GM12878 (cell line): ENCODE results near the gene SGPP2. TPM values are rescaled to one million over a fixed set of nuclear protein-coding genes. Genes with fewer than 3 reads are reported as not detected.

Source experiments
- ATAC-seq: fragments of 200-7000 bp; cut with Tn5 transposase; 3 replicates; pipeline ENCODE4 v1.9.1; 2020; ENCODE audit warnings: mild to moderate bottlenecking, moderate library complexity
- BruUV-seq: library from RNA; stranded (reverse); fragments of 400-500 nt; replicated peaks from 2 replicates; lab custom pipeline; 2021; lab: Mats Ljungman, UMichigan
- CTCF ChIA-PET: fragments of 300-600 bp; sonication (Branson Sonifier 250); formaldehyde crosslinking; extraction: SDS; loops from one replicate; lab custom pipeline; 2021; ENCODE audit warnings: inconsistent platforms; lab: Yijun Ruan, JAX
- POLR2A ChIA-PET: fragments of 350-600 bp; formaldehyde crosslinking; extraction: SDS; loops from one replicate; lab custom pipeline; 2021; ENCODE audit warnings: inconsistent platforms; lab: Charles Lee
- RAD21 ChIA-PET: fragments of 300-600 bp; sonication (Branson Sonifier 250); formaldehyde crosslinking; loops from one replicate; lab custom pipeline; 2023; ENCODE audit warnings: antibody characterized with exemption; ENCODE audit not compliant: unreplicated experiment; lab: Charles Lee
- SMC1A ChIA-PET: fragments of 300-600 bp; sonication (Branson Sonifier 250); formaldehyde crosslinking; loops from one replicate; lab custom pipeline; 2023; ENCODE audit not compliant: unreplicated experiment, uncharacterized antibody; lab: Charles Lee
- DNase-seq: peaks from one replicate; pipeline ENCODE4 v3.0.0-alpha.2; 2011; ENCODE audit warnings: low read depth, low spot score
- FAIRE-seq: peaks from 3 replicates; lab custom pipeline; 2011; peaks lifted over from hg19 to GRCh38; lab: Jason Lieb, UNC
- H2AFZ ChIP-seq: 2 replicates; pipeline ENCODE4 v1.6.0; 2011; ENCODE audit warnings: low read depth, low read length, control low read depth; ENCODE audit not compliant: control insufficient read depth
- H3K27ac ChIP-seq: 2 replicates; pipeline ENCODE4 v1.5.1; 2011; ENCODE audit warnings: control low read depth; ENCODE audit not compliant: control insufficient read depth, insufficient read depth
- H3K27me3 ChIP-seq, 2 experiments: replicated peaks in 1 of 2; 2 replicates each; pipeline versions ENCODE4 v1.6.0 to v1.6.1; 2011; ENCODE audit warnings: low read length in 1 of 2; ENCODE audit not compliant: control insufficient read depth in 2 of 2, insufficient read depth in 2 of 2
- H3K36me3 ChIP-seq, 2 experiments: 2 replicates each; pipeline ENCODE4 v1.5.1; 2011; ENCODE audit warnings: low read length in 1 of 2; ENCODE audit not compliant: control insufficient read depth in 2 of 2, insufficient read depth in 2 of 2
- H3K4me1 ChIP-seq: 2 replicates; pipeline ENCODE4 v1.6.1; 2011; ENCODE audit warnings: mild to moderate bottlenecking, low read length, moderate library complexity, mixed read lengths; ENCODE audit not compliant: control insufficient read depth, insufficient read depth
- H3K4me2 ChIP-seq: 2 replicates; pipeline ENCODE4 v1.6.0; 2011; ENCODE audit warnings: control low read depth; ENCODE audit not compliant: control insufficient read depth, insufficient read depth
- H3K4me3 ChIP-seq: fragments of 200-600 bp; sonication (generic); 2 replicates; pipeline ENCODE4 v1.5.1; 2016
- H3K79me2 ChIP-seq: 2 replicates; pipeline ENCODE4 v1.6.0; 2011; ENCODE audit warnings: low read length; ENCODE audit not compliant: control insufficient read depth, insufficient read depth
- H3K9ac ChIP-seq: 2 replicates; pipeline ENCODE4 v1.8.0; 2011; ENCODE audit warnings: low read length, control low read depth, mixed read lengths; ENCODE audit not compliant: control insufficient read depth, insufficient read depth
- H3K9me3 ChIP-seq: replicated peaks from 3 replicates; pipeline ENCODE4 v1.5.1; 2011; ENCODE audit warnings: mild to moderate bottlenecking, low read length; ENCODE audit not compliant: control insufficient read depth, insufficient read depth
- H4K20me1 ChIP-seq: 2 replicates; pipeline ENCODE4 v1.6.0; 2011; ENCODE audit not compliant: control insufficient read depth, insufficient read depth
- BCLAF1 ChIP-seq: fragments of 450-650 bp; IDR thresholded peaks from 2 replicates; pipeline ENCODE4 v1.6.1; 2017; ENCODE audit warnings: antibody characterized with exemption, mild to moderate bottlenecking, moderate library complexity
- BRCA1 ChIP-seq: IDR thresholded peaks from 2 replicates; pipeline ENCODE4 v1.6.1; 2011; ENCODE audit warnings: low read depth, low read length, improper control_type of control experiment
- CEBPZ ChIP-seq: fragments of 150-350 bp; IDR thresholded peaks from 2 replicates; pipeline ENCODE4 v1.6.1; 2016; ENCODE audit warnings: low read depth, low read length
- GABPA ChIP-seq: IDR thresholded peaks from 2 replicates; pipeline ENCODE4 v1.6.1; 2014; ENCODE audit warnings: antibody characterized with exemption, low read depth, mild to moderate bottlenecking, inconsistent platforms
- SKIL ChIP-seq: fragments of 450-650 bp; IDR thresholded peaks from 2 replicates; pipeline ENCODE4 v1.6.1; 2017; ENCODE audit warnings: mild to moderate bottlenecking, low read depth, inconsistent platforms; ENCODE audit not compliant: poor library complexity, severe bottlenecking
- SMC3 ChIP-seq: IDR thresholded peaks from 2 replicates; pipeline ENCODE4 v1.6.1; 2011; ENCODE audit warnings: low read length, improper control_type of control experiment, borderline replicate concordance
- STAT3 ChIP-seq: IDR thresholded peaks from 2 replicates; pipeline ENCODE4 v1.6.1; 2011; ENCODE audit warnings: low read depth, low read length, improper control_type of control experiment
- ZNF217 ChIP-seq: fragments of 450-650 bp; IDR thresholded peaks from 2 replicates; pipeline ENCODE4 v1.6.1; 2017; ENCODE audit warnings: antibody characterized with exemption, mild to moderate bottlenecking
- ZNF622 ChIP-seq: fragments of 450-650 bp; IDR thresholded peaks from 2 replicates; pipeline ENCODE4 v1.6.1; 2017; ENCODE audit warnings: mild to moderate bottlenecking, inconsistent platforms
- WGBS: methylation state at CpG from one replicate; pipeline ENCODE4 v1.1.6; 2016; ENCODE audit warnings: low lambda C conversion rate; ENCODE audit not compliant: insufficient replicate concordance, insufficient coverage; ENCODE audit errors: missing lambda C conversion rate; 5-methylcytosine and 5-hydroxymethylcytosine counted together
- in situ Hi-C: fragments of 300-500 bp; cut with MboI; formaldehyde crosslinking; loops from 9 replicates; pipeline ENCODE4 v1.14.3; 2018; ENCODE audit warnings: mixed read lengths
- intact Hi-C: fragments of 100-400 bp; cut with micrococcal nuclease; formaldehyde crosslinking; loops from one replicate; pipeline ENCODE4 v1.14.2; 2022; ENCODE audit not compliant: unreplicated experiment
- polyA plus RNA-seq, 11 experiments: library from polyadenylated mRNA; depleted of rRNA in 4 of 11; unstranded in 6 of 11; stranded (reverse) in 5 of 11; fragments of >200 nt; fragmentation: Nextera tagmentation in 4 of 11; fragmentation: Illumina TruSeq in 1 of 11; extraction: Ambion mirVana in 4 of 11; extraction: Trizol in 1 of 11; gene quantifications; 1 replicate in 1 of 11; 2 replicates in 10 of 11; pipeline versions ENCODE4 v1.2.1 to v1.2.3, GENCODE V29; 2011 to 2016; ENCODE audit warnings: inconsistent platforms in 2 of 11, missing spikeins in 2 of 11, low read depth in 1 of 11
- total RNA-seq, 4 experiments: library from RNA; depleted of rRNA in 3 of 4; stranded (reverse); fragments of >200 nt in 3 of 4; fragmentation: Illumina TruSeq in 1 of 4; extraction: Trizol in 1 of 4; gene quantifications; 2 replicates each; pipeline versions ENCODE4 v1.2.1 to v1.2.3, GENCODE V29; 2013 to 2021

SGPP2 gene
- total and polyA plus RNA-seq, 10 of the 15 experiments (the other 5 are each of a cell fraction or from before 2014, with no cell fraction given): 3.5 to 84.9 (median 13.1) TPM

GRCh38 chr2:222381566-222381965, 42.8 kb upstream of the SGPP2 start (continued):
- TF ChIP-seq SKIL: no peak
- TF ChIP-seq, all 136 proteins: peak for 0

- no peak overlapping the region for H2AFZ ChIP-seq
- no TSS peak for BruUV-seq
- no peak overlapping the region for H3K4me2 ChIP-seq
- no peaks in the 10 kb centered on the region for H3K27me3 ChIP-seq
- DNase-seq (no peak), FAIRE-seq (no peak), ATAC-seq (no peak)
- SMC1A ChIA-PET: no interaction called here
- no peaks in the 10 kb centered on the region for H3K79me2 ChIP-seq
- no peaks in the 10 kb centered on the region for H3K36me3 ChIP-seq
- H3K9ac ChIP-seq: no peak overlapping the region
- in situ Hi-C loops (no loop called here), intact Hi-C loops (no loop called here)
- POLR2A ChIA-PET: no interaction called here
- CTCF ChIA-PET: no interaction called here
- no peaks in the 10 kb centered on the region for H4K20me1 ChIP-seq
- H3K9me3 ChIP-seq: no peaks in the 10 kb centered on the region
- no peaks in the 10 kb centered on the region for H3K4me1 ChIP-seq
- no peak overlapping the region for H3K4me3 ChIP-seq
- WGBS: 59% methylated on average over 4 of the region's 4 CpGs
- no peak for TF ChIP-seq BRCA1
- TF ChIP-seq STAT3: no peak
- no peak for TF ChIP-seq ZNF217
- no peak for TF ChIP-seq ZNF622
- TF ChIP-seq SMC3: no peak
- no peak for TF ChIP-seq GABPA
- TF ChIP-seq BCLAF1: no peak
- no peak for TF ChIP-seq CEBPZ
- RAD21 ChIA-PET: no interaction called here
- H3K27ac ChIP-seq: no peak overlapping the region
Observed at GRCh38 chr2:222383255-222383654, 41.1 kb upstream of the SGPP2 start.
